Activated CD8-positive, alpha-beta T cell treated with anti-CD3 and anti-CD28 coated beads for 36 hours (primary cell): ENCODE results near the gene ALG11. TPM values are rescaled to one million over a fixed set of nuclear protein-coding genes. Genes with fewer than 3 reads are reported as not detected.

ENCODE experiments used
- ATAC-seq: fragments of 200-7000 bp; cut with Tn5 transposase; one replicate; pipeline ENCODE4 v1.10.0; 2021; ENCODE audit warnings: mild to moderate bottlenecking, moderate library complexity
- CTCF ChIA-PET: fragments of 350-600 bp; sonication (Branson Sonifier 250); formaldehyde crosslinking; loops from one replicate; lab custom pipeline; 2021; ENCODE audit warnings: antibody characterized with exemption; lab: Charles Lee
- POLR2A ChIA-PET: fragments of 350-600 bp; sonication (Branson Sonifier 250); formaldehyde crosslinking; loops from one replicate; lab custom pipeline; 2021; ENCODE audit warnings: antibody characterized with exemption; lab: Charles Lee
- DNase-seq: peaks from one replicate; pipeline ENCODE4 v3.0.0-alpha.2; 2020
- H3K27ac Mint-ChIP-seq: one replicate; pipeline ENCODE4 v1.8.0; 2021; ENCODE audit warnings: mild to moderate bottlenecking, mixed read lengths
- H3K27me3 Mint-ChIP-seq: one replicate; pipeline ENCODE4 v1.8.0; 2021; ENCODE audit warnings: mixed read lengths
- H3K36me3 Mint-ChIP-seq: one replicate; pipeline ENCODE4 v1.8.0; 2021; ENCODE audit warnings: low read depth, mixed read lengths
- H3K4me1 Mint-ChIP-seq: one replicate; pipeline ENCODE4 v1.8.0; 2021; ENCODE audit warnings: low read depth, mixed read lengths
- H3K4me3 Mint-ChIP-seq: one replicate; pipeline ENCODE4 v1.8.0; 2021; ENCODE audit warnings: mild to moderate bottlenecking, moderate library complexity, mixed read lengths
- H3K9me3 Mint-ChIP-seq: one replicate; pipeline ENCODE4 v1.8.0; 2021; ENCODE audit warnings: mixed read lengths
- intact Hi-C: fragments of 100-400 bp; cut with micrococcal nuclease; formaldehyde crosslinking; loops from one replicate; pipeline ENCODE4 v1.10.0; 2022
- total RNA-seq, 2 experiments: library from RNA; stranded (reverse); gene quantifications; one replicate each; pipeline ENCODE4 v1.2.3, GENCODE V29; 2021
- TF ChIP-seq, protein P1 (sequence below): fragments of 200-600 bp; IDR thresholded peaks from one replicate; pipeline ENCODE4 v1.8.0; 2022; ENCODE audit warnings: antibody characterized with exemption, mild to moderate bottlenecking

The ALG11 gene
- total RNA-seq, 2 experiments from 2014 or later = 21.0 to 22.6 TPM

DNA sequence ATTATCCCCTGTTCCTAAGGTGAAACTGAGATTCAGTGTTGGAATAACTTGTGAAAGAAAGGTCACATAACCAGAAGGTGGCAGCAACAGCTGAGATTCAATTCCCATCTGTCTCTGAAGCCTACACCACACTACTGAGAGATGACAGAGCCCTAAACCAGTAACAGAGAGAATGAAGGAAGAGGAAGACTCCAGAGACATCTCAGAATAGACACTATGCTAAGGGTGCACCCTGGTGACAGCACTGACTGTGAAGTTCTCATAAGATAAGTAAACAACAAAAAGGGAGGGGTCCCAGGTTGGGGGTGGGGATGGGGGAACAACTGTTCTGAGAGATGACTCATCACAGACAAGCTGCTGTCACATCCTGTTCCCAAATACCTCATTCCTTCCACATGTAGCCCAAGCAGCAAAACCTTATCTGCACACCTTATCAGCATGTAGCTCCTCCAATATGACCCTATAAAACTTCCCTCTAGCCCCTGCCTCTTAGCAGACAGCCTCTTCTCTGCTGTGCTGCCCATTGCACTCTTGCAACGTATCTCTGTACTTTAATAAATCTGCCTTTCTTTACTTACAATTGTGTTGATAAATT, 58.8 kb downstream of the ALG11 start:
- H3K4me3 Mint-ChIP-seq = no peak overlapping the region
- peak; percentile 41 for DNase-seq
- H3K4me1 Mint-ChIP-seq = peaks cover 7% of the 10 kb centered on the region
- peak; percentile 64 for ATAC-seq
- intact Hi-C loops = no loop called here
- peaks cover 13% of the 10 kb centered on the region for H3K9me3 Mint-ChIP-seq
- CTCF ChIA-PET = interaction anchor here (1.3 kb wide), 1 partner anchor 14 kb away, joined by 3 read pairs; no protein-coding TSS in a partner anchor
- H3K27me3 Mint-ChIP-seq = peaks cover 24% of the 10 kb centered on the region
- TF ChIP-seq, protein P1, sequence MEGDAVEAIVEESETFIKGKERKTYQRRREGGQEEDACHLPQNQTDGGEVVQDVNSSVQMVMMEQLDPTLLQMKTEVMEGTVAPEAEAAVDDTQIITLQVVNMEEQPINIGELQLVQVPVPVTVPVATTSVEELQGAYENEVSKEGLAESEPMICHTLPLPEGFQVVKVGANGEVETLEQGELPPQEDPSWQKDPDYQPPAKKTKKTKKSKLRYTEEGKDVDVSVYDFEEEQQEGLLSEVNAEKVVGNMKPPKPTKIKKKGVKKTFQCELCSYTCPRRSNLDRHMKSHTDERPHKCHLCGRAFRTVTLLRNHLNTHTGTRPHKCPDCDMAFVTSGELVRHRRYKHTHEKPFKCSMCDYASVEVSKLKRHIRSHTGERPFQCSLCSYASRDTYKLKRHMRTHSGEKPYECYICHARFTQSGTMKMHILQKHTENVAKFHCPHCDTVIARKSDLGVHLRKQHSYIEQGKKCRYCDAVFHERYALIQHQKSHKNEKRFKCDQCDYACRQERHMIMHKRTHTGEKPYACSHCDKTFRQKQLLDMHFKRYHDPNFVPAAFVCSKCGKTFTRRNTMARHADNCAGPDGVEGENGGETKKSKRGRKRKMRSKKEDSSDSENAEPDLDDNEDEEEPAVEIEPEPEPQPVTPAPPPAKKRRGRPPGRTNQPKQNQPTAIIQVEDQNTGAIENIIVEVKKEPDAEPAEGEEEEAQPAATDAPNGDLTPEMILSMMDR = no peak
- H3K36me3 Mint-ChIP-seq = no peaks in the 10 kb centered on the region
- no peak overlapping the region for H3K27ac Mint-ChIP-seq
- POLR2A ChIA-PET = no interaction called here

Other genes starting within 250 kb of the ALG11 start
- 1 to 10 TPM; 6.6 to 6.7 TPM for gene DHRS12, start 208.2 kb upstream of the ALG11 start, total RNA-seq
- under 1 TPM; 0.18 to 0.32 TPM for gene TMEM272, start 167.2 kb upstream of the ALG11 start, total RNA-seq
- under 1 TPM; 0.45 to 0.72 TPM for gene CCDC70, start 150.4 kb upstream of the ALG11 start, total RNA-seq
- 1 to 10 TPM; 1.1 TPM for gene ATP7B, start 948 bp upstream of the ALG11 start, total RNA-seq
- 1 to 10 TPM; 7.2 to 7.3 TPM for gene UTP14C, start 12.3 kb downstream of the ALG11 start, total RNA-seq
- under 1 TPM; 0.11 to 0.16 TPM for gene NEK5, start 116.7 kb downstream of the ALG11 start, total RNA-seq
- gene NEK3, start 147.2 kb downstream of the ALG11 start, total RNA-seq = 1 to 10 TPM; 1.5 to 1.9 TPM